NCI-H510A treated with DMSO at 0.1 percent for 48 hours (cell line): ENCODE measurements around the gene EDNRB.
"Not testable (repeated sequence)": the region's sequence is repeated elsewhere in the genome, so short reads cannot be mapped to it uniquely, and the experiment has no call there.

ENCODE experiments used
- DNase-seq: peaks from one replicate; lab custom pipeline; 2025; lab: John Stamatoyannopoulos, UW

The EDNRB gene

DNA sequence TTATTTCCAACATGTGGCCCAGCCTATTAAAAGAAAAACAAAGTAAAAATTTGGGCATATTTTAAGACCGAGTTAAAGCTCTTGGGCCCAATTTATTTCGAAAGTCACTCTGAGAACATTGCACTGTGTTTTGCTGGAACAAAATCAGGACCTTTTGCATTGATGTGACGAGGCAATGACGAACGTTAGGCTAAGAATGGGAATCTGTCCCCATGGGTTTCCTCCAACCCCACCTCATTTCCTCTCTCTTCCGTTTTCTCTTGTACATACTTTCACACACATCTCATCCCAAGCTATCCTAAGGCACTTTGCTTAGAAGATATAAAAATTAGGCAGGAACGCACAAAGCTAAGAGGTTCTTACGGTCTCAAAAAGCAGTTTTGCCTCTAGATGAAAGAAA is 22.1 kb downstream of the EDNRB start:
- no peak for DNase-seq

DNA sequence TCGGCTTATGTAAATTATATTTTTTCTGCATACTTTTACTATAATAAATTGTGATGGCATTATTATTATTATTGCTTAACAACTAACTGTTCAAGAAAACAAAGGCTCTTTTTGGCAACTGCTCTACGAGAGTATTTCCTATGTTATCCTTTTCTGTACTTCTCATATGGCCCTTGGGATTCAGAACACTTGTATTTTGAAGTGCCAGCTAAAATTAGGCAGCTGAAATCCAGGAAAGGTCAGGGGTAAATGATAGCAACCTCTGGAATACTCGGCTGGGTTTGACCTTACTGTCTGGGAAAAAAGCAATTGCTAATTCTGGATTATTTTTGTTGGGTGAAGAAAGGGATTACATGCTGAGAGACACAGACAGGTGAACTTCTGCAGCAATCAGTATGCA is 23.9 kb downstream of the EDNRB start:
- no peak for DNase-seq

DNA sequence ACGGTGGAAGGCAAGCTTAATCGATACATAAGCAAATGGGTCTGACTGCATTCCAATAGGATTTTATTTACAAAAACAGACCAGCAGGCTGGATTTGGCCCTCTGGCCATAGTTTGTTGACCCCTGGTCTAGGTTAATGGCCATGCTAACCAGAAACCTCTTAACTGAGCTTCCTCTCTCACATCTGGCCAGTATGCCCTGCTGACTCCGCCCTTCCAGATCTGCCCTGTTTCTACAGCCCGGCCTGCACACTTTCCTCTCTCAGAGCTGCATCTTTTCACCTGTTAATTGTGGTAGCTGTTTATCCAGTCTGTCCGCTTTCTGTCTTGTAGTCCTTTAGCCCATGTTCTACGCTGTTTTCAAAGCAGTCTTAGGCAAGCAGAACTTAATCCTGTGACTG is 25.6 kb downstream of the EDNRB start:
- no peak for DNase-seq

DNA sequence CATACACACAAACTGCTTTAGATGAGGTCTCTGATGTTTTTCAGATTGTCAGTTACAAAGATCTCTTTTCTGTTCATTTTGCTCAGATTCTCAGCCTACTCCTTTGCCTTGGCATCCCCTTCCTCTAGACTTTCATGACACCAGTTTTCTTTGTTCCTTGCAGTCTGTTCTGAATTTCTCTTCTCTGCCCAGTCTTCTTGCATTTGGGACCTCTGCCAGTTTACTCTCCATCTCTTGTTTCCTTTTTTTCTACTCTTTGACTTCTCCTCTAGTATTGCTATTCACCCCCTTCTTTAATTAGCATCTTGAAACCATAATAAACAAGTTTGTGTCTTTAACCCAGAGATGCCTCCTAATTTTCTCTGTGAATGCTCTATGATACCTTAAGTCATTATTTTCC is 26.1 kb downstream of the EDNRB start:
- no peak for DNase-seq

DNA sequence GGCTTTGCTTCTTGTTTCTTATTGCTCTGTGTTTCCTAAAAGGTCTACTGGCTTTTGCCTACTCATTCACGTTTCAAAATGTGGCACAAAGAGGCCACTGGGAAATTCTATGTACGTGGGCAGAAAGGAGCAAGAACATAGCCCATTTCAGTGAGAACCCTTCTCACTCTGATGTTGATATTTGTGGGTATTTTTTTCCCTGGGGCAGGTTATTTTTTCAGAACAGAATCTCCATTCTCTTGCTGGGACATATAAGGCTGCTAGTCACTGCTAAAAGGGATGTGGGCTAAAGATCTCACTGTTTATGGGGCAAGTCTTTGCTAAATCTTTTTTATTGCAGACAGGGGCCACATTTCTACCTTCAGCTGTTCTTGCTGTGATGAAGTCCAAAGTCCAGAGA is 27.1 kb downstream of the EDNRB start:
- DNase-seq = no peak

DNA sequence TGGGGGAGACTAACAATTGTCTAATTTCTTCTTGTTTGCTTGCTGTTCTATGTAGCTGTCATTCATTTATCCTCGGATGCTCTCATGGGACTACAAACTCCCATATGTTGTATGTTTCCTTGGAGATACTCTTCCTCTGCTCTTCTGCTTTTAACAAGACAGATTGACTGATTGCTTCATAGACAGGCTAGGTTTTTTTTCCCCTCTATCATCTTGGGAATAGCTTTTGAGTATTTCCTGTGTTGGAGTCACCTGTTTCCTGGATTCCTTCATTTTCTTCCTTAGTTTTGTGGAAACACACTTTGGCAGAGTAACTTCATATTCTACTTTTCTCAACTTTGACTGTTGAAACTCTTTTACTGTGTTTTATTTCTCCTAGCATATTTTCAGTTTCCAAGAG is 27.6 kb downstream of the EDNRB start:
- DNase-seq = no peak

DNA sequence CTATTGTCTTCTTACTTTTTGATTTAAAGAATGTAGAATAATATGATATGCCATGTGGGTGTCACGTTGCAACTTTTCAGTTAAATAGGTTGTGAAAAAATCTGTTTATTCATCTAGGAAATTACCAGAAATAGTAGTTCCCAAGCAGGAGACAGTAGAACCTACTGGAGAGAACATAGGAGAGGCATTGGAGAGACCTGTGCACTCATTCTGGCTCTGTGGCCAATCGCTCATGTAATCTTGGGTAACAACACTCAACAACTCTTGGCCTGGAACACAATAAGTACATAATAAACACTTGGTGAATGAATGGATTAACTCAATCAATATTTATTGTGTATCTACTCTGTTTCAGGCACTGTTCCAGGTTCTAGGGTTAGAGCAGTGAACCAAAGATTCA is 35.3 kb downstream of the EDNRB start:
- DNase-seq = no peak

DNA sequence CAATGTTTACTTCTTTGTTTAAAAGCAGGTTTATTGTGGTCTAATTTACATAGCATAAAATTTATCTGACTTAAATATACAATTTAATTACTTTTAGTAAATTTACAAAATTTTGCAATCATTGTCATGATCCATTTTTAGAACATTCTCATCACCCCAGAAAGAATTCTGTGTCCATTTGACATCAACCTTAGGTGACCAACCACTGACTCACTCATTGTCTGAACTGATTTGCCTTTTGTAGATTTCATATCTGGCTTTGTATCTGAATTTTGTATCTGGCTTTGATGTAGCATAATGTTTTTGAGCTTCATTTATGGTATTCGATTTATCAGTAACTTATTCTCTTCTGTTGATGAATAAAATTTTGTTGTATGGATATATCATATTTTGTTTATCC is 40.4 kb downstream of the EDNRB start:
- DNase-seq = no peak

DNA sequence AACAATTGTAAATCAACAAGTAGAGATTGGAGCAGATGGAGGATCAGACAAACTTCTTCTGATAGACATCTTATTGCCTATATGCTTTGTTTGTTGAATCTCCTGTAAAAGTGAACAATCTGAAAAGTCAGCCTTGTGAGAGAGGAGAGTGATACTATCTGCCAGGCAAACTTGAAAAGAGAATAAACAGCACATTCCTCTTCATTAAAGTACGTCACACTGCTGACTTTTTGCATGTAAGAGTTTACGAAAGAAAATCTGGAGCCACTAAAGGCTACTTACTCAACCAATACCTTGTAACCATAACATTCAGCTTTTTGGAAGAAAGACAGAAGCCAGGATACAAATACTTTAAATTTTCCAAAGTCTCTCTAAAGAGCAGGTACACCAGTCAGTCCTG is 42.5 kb downstream of the EDNRB start:
- no peak for DNase-seq

DNA sequence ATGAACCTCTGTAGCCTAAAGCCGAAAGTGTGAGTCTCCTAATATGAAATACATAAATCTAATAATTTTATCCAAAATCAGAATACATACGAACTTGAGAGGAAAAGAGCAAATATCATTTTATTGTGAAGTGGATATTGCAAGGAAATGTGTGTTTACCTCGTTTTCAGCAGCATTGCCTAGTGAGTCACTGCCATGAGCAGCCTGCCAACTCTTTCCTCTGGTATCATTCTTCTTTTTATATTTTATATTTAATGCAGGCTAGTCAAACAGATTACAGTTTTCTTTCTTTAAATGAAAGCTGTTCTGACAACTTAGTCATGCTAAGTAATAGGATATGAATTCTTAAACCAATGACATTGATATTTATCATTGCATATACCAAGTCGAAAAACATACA is 44.2 kb downstream of the EDNRB start:
- DNase-seq = no peak

DNA sequence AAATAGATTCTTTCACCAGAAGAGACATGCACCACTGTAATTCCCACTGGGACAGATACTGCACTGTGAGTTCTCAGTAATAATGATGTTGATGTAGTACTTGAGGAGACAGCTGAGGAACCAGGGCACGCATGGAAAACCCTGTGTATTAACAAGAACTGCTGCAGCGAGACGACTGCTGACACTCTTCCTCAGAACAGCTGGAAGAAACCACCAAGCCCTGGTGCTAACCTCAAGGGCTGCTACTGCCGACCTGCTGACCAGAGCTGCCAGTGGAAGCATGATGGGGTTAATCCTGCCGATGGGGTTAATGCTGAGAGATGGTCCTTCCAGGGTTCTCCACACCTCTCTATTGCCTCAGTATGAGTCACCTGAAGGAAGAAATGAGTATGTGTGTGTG is 45.6 kb downstream of the EDNRB start:
- DNase-seq = no peak

DNA sequence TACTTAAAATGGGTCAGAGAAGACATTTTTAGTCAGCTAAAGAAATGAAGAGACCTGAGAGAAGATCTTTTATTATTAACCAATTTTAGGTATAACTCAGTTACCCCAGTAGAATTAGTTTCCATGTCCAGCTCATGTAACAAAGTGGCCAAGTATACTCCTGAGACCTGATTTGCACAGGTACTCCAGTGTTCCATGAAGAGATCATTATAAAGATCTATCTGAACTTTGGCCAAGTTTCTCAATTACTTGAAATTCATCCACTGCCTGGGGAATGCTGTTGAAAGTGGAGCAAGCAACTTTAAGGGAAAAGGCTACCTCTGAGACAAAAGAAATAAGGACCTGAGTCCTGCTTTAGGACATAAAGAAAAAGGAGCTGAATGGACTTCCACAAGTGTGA is 47.0 kb downstream of the EDNRB start:
- DNase-seq = no peak

DNA sequence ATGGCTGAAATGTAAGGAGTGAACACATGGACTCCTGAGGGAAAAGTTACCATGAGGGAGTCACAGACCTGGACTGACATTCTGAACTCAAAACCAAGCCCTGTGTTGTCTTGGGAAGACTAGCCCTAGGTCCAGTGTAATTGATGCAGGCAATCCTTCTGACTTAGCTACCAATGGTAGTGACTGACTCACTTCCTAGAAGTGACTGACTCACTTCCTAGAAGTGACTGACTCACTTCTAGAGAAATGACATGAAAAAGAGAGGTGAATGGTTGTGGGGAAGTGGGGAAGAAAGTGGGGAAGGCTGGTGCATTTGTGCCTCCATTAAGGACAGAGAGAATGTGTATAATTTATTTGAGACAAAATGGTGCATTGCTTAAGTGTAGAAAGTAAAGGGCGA is 49.9 kb downstream of the EDNRB start:
- no peak for DNase-seq

DNA sequence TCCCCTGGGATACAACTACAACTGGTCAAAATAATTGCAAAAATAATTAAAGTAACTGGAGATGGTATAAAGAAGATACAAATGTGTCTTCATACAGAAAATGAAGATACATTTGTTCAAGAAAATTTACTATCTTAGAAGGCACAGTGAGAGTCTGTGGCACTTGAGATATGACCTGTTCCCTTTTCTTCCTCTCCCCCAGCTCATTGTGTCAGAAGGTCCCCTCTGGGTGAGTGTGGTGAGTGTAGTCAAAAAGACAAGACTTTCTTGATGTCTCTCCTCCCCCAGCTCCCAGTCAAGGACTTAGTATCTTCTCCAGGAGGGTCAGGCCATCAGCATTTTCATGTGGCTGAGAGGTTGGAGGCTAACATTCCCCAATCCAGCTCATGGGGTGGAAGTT is 51.7 kb downstream of the EDNRB start:
- DNase-seq = no peak

DNA sequence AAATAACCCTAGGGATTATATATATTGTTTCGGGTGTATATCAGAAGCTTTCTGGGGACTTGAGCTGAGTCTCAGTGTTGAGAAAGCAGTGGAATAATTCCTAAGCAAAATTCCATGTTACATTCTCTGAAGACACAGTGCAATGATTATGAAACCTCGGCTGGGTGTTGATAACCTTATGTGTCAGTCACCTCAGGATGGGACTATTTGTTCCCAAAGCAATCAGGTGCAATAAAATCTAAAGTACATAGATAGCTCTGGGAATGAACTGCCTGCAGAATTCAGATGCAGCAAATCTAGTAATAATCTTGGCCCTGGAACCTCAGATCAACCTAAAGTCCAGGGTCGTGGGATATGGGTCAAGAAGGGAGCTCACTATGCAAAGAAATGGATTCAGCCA is 53.0 kb downstream of the EDNRB start:
- DNase-seq = no peak

DNA sequence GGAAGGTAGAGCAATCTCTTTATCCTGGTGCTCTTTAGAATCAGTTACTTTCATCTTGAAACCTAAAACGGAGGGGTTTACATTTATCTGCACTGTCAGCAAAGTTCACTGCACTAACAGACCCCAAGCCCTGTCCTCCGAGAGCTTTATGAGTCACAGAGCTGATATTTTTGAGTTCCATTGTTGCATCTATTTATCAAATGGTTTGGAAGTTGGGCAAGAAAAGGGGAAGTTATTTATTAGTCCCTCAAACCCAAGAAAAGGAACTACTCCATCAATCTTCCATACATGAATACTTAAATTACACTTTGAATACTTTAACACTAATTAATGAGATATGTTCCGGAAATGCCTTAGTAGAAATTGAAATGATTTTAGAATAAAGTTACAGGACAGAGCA is 55.5 kb downstream of the EDNRB start:
- DNase-seq = no peak

DNA sequence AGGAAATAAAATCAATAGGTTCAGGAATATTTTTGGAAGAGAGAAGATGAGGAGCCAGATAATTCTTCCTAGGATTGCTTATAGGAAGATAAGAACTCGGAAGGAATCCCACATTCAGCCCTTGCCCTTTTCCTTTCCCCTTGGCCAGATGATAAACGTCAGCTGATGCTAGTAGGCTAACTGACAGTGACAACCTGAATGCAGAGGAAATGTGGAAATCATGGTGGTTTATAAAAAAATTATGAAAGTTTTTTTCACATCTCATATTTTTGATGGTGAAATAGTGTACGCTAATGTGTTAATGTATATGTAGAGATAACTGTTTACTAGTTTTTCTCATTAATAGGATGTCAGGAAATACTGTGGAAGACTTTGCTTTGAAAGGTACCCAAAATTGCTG is 56.9 kb downstream of the EDNRB start:
- DNase-seq = no peak

DNA sequence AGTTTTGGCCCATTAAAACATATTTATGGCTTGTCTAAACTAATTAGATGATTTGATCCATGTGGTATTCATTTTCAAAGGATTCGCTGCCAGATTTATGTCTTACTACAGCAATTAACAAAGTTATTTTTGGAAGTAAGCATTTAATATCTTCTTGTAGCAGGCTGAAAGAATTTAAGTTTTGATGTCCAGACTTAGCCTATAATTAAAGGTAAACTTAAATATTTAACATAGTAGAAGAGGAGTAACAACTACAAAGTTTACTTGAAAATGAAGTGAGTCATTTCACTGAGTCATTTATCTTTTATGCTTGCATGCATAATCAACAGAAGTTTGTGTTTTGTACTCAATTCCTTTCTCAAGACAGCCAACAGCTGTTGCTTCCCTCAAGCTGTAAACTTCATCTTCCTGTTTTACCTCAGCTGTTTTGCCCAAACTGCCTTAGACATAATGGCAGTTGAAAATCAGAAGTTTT is 58.1 kb downstream of the EDNRB start:
- DNase-seq = no peak

DNA sequence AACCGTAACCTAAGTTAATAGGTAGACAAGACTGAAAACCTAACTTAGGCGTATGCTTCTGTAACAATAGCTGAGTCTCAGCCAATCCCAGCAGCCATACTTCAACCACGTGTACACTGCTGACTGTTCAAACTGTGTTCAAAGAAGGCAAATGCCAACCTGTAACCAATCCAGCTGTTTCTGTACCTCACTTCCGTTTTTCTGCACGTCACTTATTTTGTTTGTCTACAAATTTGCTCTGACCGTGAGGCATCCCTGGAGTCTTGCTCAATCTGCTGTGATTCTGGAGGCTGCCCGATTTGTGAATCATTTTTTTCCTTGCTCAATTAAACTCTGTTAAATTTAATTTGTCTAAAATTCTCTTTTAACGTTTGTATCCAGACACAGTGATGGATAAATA is 59.2 kb downstream of the EDNRB start:
- DNase-seq = no peak

DNA sequence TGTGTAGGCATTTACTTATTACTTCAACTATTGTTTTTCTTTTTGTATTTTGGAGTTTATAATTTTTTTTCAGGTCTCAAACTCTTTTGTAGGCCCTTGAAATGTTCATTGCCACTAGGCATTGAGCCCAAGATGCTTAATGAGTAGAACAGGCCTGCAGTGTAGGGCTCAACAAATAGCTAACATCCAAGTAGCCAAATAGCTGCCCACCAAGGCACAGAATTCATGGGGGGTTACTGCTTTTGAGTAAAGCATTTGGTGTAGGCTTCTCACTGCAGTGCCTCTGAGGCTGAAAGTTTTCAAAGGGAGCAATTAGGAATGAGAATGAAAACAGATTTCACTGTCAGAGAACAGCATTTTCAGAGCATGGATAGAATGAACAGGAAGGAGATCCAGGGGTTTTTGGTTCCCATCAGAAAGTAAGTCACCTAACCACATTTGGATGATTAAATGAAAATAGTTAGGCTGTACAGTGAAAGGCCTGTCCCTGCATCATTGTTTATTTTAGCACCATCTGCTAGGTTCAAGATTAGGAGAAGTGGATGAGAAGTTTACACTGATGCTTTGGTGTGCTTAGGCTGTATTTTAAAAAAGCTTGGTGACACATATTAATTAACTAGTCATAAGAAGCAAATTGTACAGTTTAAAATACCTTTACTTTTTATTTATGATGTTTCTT is 61.0 kb downstream of the EDNRB start:
- peak; percentile 8 for DNase-seq

DNA sequence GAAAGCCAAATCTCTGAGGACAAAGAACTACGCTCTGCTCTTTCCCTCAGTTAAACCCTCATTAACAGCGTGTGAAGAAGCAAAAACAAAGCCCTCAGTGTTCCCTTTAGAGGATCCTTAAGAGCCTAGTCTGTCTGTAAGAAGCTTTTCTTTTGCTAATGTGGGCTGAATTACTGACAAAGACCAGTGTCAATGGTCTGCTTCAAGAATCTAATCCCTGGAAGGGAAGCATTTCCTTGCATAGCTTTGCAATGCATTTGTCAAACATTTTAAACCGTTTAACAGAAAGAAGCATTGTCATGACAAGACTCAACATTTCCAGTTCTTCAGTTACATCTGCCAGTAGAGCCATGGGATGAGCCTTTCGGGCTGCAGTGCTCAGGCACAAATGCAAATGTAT is 64.9 kb downstream of the EDNRB start:
- DNase-seq = no peak

DNA sequence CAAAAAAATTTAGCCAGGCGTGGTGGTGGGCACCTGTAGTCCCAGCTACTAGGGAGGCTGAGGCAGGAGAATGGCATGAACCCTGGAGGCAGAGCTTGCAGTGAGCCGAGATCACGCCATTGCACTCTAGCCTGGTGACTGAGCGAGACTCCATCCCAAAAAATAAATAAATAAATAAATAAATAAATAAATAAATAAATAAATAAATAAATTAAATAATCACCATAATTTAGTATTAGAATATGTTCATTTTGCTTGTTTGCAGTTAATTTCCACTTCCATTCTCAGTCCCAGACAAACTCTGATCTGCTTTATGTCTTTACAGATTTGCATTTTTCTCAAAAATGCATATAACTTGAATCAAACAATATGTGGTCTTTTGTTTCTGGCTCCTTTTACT is 70.6 kb downstream of the EDNRB start:
- DNase-seq = not testable (repeated sequence)

DNA sequence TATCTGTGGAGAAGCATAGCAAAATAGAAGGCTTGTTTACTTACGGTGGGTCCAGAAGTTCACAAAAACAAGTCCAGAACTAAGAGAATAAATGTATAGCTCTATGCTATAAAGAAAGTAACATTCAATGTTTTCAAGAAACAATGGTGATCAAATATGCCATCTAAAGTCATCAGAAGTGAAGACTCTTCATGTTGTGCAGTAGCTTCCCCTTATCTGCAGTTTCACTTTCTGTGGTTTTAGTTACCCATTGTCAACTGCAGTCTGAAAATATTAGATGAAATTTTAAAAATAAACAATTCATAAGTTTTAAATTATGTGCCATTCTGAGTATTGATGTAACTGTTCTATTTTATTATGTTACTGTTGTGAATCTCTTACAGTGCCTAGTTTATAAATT is 72.5 kb downstream of the EDNRB start:
- DNase-seq = no peak
